H7 (cell line): Measurements from ENCODE around the gene CCDC50. TPM values are rescaled to one million over a fixed set of nuclear protein-coding genes. Genes with fewer than 3 reads are reported as not detected.

Experiments
- DNase-seq: peaks from one replicate; pipeline ENCODE4 v3.0.0; 2012
- H3K27me3 ChIP-seq: 2 replicates; pipeline ENCODE4 v1.6.0; 2011; ENCODE audit warnings: mild to moderate bottlenecking, low read length; ENCODE audit not compliant: control insufficient read depth, insufficient read depth
- H3K36me3 ChIP-seq: replicated peaks from 2 replicates; pipeline ENCODE4 v1.5.1; 2011; ENCODE audit warnings: low read length; ENCODE audit not compliant: control insufficient read depth, insufficient read depth
- H3K4me3 ChIP-seq: 2 replicates; pipeline ENCODE4 v1.5.1; 2011; ENCODE audit warnings: low read depth, mild to moderate bottlenecking, control low read depth, low read length, moderate library complexity; ENCODE audit not compliant: insufficient read depth
- total RNA-seq: library from RNA; depleted of rRNA; stranded (reverse); fragments of >200 nt; shearing (Covaris generic); gene quantifications from 2 replicates; pipeline ENCODE4 v1.2.3, GENCODE V29; 2014; rRNA removed

Gene CCDC50
- total RNA-seq, 1 experiment from 2014 or later: 23.9 TPM

DNA sequence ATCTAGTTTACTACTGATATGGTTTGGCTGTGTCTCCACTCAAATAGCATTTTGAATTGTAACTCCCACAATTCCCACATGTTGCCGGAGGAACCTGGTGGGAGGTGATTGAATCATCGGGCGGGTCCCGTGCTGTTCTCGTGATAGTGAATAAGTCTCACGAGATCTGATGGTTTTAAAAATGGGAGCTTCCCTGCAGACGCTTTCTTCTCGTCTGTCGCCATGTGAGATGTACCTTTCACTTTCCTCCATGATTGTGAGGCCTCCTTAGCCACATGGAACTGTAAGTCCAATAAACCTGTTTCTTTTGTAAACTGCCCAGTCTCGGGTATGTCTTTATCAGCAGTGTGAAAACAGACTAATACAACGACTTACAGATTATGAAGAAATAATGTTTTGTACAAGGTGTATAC is 96.1 kb downstream of the CCDC50 start:
- H3K27me3 ChIP-seq: no peaks in the 10 kb centered on the region
- no peak for DNase-seq
- H3K4me3 ChIP-seq: no peak overlapping the region
- H3K36me3 ChIP-seq: no peaks in the 10 kb centered on the region

DNA sequence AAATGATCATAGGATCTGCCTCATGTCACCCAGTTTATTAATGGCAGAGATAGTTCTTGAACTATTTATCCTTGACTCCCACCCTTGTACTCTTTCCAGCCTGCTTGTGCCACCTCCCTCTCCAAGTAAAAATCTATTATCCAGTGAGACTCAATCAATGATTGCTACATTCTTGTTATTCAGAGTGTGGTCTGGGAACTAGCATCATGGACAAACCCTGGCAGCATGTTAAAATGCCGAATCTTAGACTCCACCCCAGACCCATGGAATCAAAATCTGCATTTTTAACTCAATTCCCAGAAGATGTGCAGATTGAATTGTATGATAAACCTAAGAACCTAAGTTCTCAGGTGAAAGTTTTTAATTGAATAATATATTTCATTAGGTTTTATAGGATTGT is 97.1 kb downstream of the CCDC50 start:
- Histone ChIP-seq H3K27me3 (no peaks in the 10 kb centered on the region), H3K36me3 (no peaks in the 10 kb centered on the region), H3K4me3 (no peak overlapping the region)
- no peak for DNase-seq

DNA sequence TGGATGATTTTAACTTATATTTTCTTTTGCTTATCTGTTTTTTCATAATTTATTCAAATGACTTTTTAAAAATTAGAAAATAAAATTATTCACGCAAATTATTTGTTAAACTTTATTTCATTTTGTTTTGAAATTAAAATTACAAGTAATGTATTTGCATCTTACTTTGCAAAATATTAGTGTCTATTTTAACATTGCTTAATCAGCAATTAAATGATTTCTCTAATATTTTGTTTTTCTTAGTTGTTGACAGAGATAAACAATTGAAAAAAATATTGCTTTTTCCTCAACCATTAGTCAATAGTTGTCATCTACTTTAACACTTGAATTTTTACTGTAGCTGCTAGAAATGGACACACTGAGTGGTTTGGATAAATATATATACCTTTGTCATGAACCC is 99.0 kb downstream of the CCDC50 start:
- Histone ChIP-seq H3K4me3 (no peak overlapping the region), H3K27me3 (no peaks in the 10 kb centered on the region), H3K36me3 (no peaks in the 10 kb centered on the region)
- DNase-seq: no peak

GRCh38 chr3:191430103-191430502 is 100.9 kb downstream of the CCDC50 start:
- Histone ChIP-seq H3K4me3 (no peak overlapping the region), H3K27me3 (no peaks in the 10 kb centered on the region), H3K36me3 (no peaks in the 10 kb centered on the region)
- no peak for DNase-seq

DNA sequence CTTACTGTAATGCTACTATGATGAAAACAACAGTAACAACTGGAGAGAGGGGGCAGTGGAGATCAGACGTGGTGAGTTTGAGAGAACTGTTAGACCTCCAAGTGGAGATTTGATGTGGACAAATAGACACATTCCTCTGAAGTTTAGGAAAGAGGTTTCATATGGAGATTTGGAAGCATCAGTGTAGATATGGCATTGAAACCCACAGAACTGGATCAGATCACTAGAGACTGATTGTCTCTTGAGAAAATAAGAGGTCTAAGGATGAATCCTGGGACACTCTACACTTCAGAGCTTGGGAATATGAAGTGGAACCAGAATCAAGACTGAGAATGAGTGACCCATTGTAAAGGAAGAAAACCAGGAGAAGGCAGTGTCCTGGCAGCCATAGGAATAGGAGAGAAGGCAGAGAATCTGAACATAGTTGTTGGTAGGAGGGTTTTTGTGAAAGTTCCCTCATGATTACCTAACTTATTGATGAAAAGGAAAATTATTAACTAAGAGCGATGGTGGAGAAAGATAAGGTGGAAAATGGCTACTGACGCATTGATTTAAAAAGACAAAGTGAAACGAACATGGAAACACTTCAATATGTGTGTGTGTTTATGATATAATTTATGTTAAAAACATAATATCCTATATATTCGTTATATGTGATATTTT is 102.1 kb downstream of the CCDC50 start:
- Histone ChIP-seq H3K4me3 (no peak overlapping the region), H3K36me3 (no peaks in the 10 kb centered on the region), H3K27me3 (no peaks in the 10 kb centered on the region)
- no peak for DNase-seq

DNA sequence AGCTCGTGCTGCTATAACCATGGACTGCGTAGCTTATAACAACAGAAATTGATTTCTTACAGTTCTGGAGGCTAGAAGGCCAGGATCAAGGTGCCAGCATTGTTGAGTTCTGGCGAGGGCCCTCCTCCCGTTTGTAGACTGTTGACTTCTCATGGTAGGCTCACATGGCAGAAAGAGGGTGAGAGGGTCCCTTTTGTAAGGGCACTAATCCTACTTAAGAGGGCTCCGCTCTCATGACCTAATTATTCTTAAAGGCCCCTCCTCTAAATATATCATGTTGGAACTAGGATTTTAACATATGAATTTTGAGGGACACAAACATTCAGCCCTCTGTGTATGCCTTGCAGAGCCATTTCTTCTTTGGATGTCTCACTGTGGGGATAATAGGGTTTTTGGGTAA is 103.0 kb downstream of the CCDC50 start:
- no peak for DNase-seq
- Histone ChIP-seq H3K4me3 (no peak overlapping the region), H3K36me3 (no peaks in the 10 kb centered on the region), H3K27me3 (no peaks in the 10 kb centered on the region)

DNA sequence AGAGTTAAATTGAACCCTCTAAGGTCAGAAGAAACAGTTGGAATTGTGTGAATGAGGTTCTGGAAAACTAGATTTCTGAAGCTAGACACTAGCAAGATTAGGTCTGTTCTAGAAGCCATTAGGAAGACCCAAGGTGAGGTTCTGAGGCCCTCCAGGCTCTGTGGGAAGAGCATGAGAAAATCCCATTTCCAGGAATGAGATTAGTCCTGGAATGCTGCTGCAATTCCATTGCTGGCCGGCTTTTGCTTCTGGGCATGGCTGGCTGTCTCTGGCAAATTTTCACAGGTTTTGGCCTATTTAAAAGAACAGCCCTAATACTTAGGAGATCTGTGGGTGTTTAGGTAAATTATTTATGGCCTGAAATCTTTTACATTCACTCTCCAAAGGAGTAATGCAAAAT is 104.8 kb downstream of the CCDC50 start:
- no peak for DNase-seq
- no peaks in the 10 kb centered on the region for H3K36me3 ChIP-seq
- no peaks in the 10 kb centered on the region for H3K27me3 ChIP-seq
- no peak overlapping the region for H3K4me3 ChIP-seq

DNA sequence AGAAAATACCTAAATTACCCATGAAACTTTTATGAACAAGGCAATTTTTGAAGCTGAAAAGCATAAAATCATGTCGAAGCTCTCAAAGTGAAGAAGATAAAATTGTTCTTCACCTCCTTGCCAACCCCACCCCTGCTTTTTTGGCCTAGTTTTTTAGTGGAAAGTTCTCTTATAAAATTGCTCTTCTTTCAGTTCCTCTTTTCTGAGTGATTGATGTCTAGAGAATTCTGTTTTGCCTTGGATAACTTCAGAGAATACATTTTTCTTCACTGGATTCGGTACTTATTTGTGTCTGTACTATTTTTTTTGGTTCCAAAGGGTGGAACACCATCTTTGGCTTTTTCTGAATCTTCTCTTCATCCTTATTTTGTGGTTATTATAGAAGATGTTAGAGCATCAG is 106.8 kb downstream of the CCDC50 start:
- no peak overlapping the region for H3K4me3 ChIP-seq
- no peak for DNase-seq
- H3K27me3 ChIP-seq: no peaks in the 10 kb centered on the region
- H3K36me3 ChIP-seq: no peaks in the 10 kb centered on the region

GRCh38 chr3:191438150-191438814 is 109.1 kb downstream of the CCDC50 start:
- no peak overlapping the region for H3K4me3 ChIP-seq
- DNase-seq: no peak
- no peaks in the 10 kb centered on the region for H3K36me3 ChIP-seq
- H3K27me3 ChIP-seq: no peaks in the 10 kb centered on the region

DNA sequence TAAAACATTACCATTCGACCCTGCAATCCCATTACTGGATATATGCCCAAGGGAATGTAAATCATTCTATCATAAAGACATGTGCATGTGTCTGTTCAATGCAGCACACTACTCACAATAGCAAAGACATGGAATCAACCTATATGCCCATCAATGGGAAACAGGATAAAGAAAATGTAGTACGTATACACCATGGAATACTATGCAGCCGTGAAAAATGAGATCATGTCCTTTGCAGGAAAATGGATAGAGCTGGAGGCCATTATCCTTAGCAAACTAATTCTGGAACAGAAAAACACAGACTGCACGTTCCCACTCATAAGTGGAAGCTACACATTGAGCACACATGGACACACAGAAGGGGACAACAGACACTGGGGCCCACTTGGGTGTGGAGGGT is 111.3 kb downstream of the CCDC50 start:
- no peak for DNase-seq
- Histone ChIP-seq H3K36me3 (no peaks in the 10 kb centered on the region), H3K27me3 (no peaks in the 10 kb centered on the region), H3K4me3 (no peak overlapping the region)

GRCh38 chr3:191441687-191442086 is 112.5 kb downstream of the CCDC50 start:
- Histone ChIP-seq H3K4me3 (no peak overlapping the region), H3K27me3 (no peaks in the 10 kb centered on the region), H3K36me3 (no peaks in the 10 kb centered on the region)
- no peak for DNase-seq

DNA sequence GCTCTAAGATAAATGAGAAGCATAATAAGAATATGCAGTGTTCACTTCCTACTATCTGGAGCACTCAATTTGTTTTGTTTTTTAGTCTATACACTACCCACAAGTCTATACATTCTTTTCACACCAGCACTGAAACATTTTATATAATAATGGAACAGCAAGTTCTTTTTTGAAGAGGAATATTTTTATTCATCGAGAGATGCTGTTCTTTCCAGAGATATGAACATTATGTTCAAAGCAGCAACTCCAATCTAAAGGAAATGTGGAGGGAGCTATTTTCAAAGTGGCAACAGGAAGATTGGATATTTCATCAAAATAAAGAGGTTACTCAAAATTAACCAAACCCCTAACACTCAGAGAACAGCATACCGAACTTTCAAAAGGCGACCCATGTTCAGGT is 115.4 kb downstream of the CCDC50 start:
- no peaks in the 10 kb centered on the region for H3K36me3 ChIP-seq
- no peak for DNase-seq
- H3K27me3 ChIP-seq: no peaks in the 10 kb centered on the region
- H3K4me3 ChIP-seq: no peak overlapping the region

Other genes starting within 250 kb of the CCDC50 start
- gene OSTN, start 130.2 kb upstream of the CCDC50 start, total RNA-seq: not detected in 2 replicates
- 0.28 TPM in 1 of 2 replicates, not detected in the other for gene UTS2B, start 1.1 kb downstream of the CCDC50 start, total RNA-seq
- not detected in 2 replicates for gene PYDC2, start 131.8 kb downstream of the CCDC50 start, total RNA-seq